HL-60 (cell line): Measurements from ENCODE around the gene LZTR1.

Experiments
- DNase-seq, 2 experiments: peaks; one replicate each; pipeline ENCODE4 v3.0.0-alpha.2; 2010 to 2020; ENCODE audit warnings: low read depth in 1 of 2, low spot score in 1 of 2
- H3K27ac ChIP-seq: fragments of 250-450 bp; sonication (Bioruptor Pico); replicated peaks from 2 replicates; pipeline ENCODE4 v1.5.1; 2020; ENCODE audit warnings: mild to moderate bottlenecking, moderate library complexity
- H3K27me3 ChIP-seq: fragments of 250-450 bp; sonication (Bioruptor Pico); 2 replicates; pipeline ENCODE4 v1.5.1; 2021; ENCODE audit warnings: mild to moderate bottlenecking, moderate library complexity; ENCODE audit not compliant: insufficient read depth, poor library complexity, severe bottlenecking
- H3K4me3 ChIP-seq: replicated peaks from 2 replicates; pipeline ENCODE4 v1.5.1; 2011; ENCODE audit warnings: mild to moderate bottlenecking, control low read depth, low read length; ENCODE audit not compliant: insufficient read depth
- GABPA ChIP-seq: IDR thresholded peaks from 2 replicates; pipeline ENCODE4 v1.6.1; 2012; ENCODE audit warnings: low read depth
- POLR2AphosphoS5 ChIP-seq: IDR thresholded peaks from 2 replicates; pipeline ENCODE4 v1.6.1; 2012; ENCODE audit warnings: low read depth
- SPI1 ChIP-seq: IDR thresholded peaks from 2 replicates; pipeline ENCODE4 v1.6.1; 2012; ENCODE audit warnings: low read depth, mild to moderate bottlenecking, borderline replicate concordance
- TF ChIP-seq, protein P1 (sequence below): IDR thresholded peaks from one replicate; pipeline ENCODE4 v1.5.1; 2011; ENCODE audit warnings: low read length, control low read depth, inconsistent platforms; ENCODE audit not compliant: insufficient read depth
- TF ChIP-seq, protein P2 (sequence below): IDR thresholded peaks from 2 replicates; pipeline ENCODE4 v1.6.1; 2012; ENCODE audit warnings: low read depth; ENCODE audit not compliant: insufficient replicate concordance

LZTR1 gene

DNA sequence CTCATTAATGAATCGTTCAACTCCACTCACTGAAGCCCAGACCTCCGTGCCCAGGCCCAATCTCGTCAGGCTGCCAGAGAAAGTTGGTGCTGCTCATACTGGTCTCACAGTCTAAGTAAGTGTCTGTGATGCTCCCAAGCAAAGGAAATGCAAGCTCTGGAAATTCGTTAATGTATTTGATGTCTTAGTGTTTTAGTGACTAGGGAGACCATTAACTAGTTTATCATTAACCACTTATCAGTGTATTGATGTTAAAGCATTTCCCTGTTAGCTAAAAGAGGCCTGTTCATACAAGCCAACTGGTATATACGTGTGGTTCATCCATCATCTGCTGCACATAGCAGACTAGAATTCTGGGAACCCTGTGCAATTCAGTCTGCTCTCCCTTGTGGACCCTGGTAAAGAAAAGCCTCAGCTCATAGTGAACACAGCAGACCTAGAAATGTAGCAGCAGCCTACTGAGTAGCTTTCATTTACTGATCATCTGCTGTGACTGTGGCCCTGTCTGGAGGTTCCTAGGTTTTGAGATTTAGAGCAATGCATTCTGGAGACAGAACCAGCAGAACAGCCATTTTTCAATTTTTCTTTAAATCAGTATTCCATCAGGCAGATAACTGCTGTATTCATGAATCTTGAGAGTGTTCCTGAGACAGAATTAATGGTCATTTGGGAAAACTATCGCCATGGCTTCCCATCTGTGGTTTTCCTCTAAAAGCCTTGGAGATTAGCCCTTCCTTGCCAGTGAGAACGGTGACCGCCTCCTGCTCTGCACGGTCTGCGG lies 30.8 kb upstream of the LZTR1 start:
- Histone ChIP-seq H3K27me3 (no peaks in the 10 kb centered on the region), H3K4me3 (no peak overlapping the region), H3K27ac (no peak overlapping the region)
- TF ChIP-seq, protein P1, sequence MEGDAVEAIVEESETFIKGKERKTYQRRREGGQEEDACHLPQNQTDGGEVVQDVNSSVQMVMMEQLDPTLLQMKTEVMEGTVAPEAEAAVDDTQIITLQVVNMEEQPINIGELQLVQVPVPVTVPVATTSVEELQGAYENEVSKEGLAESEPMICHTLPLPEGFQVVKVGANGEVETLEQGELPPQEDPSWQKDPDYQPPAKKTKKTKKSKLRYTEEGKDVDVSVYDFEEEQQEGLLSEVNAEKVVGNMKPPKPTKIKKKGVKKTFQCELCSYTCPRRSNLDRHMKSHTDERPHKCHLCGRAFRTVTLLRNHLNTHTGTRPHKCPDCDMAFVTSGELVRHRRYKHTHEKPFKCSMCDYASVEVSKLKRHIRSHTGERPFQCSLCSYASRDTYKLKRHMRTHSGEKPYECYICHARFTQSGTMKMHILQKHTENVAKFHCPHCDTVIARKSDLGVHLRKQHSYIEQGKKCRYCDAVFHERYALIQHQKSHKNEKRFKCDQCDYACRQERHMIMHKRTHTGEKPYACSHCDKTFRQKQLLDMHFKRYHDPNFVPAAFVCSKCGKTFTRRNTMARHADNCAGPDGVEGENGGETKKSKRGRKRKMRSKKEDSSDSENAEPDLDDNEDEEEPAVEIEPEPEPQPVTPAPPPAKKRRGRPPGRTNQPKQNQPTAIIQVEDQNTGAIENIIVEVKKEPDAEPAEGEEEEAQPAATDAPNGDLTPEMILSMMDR = no peak
- TF ChIP-seq POLR2AphosphoS5 (no peak), SPI1 (no peak), GABPA (no peak)
- TF ChIP-seq, protein P2, sequence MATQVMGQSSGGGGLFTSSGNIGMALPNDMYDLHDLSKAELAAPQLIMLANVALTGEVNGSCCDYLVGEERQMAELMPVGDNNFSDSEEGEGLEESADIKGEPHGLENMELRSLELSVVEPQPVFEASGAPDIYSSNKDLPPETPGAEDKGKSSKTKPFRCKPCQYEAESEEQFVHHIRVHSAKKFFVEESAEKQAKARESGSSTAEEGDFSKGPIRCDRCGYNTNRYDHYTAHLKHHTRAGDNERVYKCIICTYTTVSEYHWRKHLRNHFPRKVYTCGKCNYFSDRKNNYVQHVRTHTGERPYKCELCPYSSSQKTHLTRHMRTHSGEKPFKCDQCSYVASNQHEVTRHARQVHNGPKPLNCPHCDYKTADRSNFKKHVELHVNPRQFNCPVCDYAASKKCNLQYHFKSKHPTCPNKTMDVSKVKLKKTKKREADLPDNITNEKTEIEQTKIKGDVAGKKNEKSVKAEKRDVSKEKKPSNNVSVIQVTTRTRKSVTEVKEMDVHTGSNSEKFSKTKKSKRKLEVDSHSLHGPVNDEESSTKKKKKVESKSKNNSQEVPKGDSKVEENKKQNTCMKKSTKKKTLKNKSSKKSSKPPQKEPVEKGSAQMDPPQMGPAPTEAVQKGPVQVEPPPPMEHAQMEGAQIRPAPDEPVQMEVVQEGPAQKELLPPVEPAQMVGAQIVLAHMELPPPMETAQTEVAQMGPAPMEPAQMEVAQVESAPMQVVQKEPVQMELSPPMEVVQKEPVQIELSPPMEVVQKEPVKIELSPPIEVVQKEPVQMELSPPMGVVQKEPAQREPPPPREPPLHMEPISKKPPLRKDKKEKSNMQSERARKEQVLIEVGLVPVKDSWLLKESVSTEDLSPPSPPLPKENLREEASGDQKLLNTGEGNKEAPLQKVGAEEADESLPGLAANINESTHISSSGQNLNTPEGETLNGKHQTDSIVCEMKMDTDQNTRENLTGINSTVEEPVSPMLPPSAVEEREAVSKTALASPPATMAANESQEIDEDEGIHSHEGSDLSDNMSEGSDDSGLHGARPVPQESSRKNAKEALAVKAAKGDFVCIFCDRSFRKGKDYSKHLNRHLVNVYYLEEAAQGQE = no peak
- no peak for DNase-seq

DNA sequence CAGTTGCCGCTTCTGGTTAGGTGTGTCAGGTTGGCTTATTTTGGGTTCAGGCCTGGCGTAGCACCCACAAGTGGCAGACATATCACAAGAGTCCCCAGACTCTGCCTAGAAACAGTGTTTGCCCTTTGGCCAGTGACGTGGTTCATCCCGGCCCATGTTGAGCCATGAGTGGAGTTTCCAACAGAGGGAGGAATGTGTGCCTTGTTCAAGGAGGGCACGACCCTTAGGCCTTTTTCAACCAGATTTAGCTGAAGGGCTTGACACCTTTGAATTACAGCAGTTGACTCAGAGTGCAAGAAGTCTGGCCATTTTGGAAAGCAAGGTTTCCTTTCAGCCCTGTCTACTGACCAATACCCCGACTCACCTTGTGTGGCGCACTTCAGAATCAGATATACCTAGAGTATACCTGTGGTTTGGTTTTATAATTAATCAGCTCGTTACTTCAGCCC lies 30.1 kb upstream of the LZTR1 start:
- no peak for DNase-seq
- Histone ChIP-seq H3K4me3 (no peak overlapping the region), H3K27ac (no peak overlapping the region), H3K27me3 (no peaks in the 10 kb centered on the region)
- TF ChIP-seq, protein P1 = no peak
- TF ChIP-seq SPI1 (no peak), POLR2AphosphoS5 (no peak), GABPA (no peak)
- TF ChIP-seq, protein P2 = no peak

DNA sequence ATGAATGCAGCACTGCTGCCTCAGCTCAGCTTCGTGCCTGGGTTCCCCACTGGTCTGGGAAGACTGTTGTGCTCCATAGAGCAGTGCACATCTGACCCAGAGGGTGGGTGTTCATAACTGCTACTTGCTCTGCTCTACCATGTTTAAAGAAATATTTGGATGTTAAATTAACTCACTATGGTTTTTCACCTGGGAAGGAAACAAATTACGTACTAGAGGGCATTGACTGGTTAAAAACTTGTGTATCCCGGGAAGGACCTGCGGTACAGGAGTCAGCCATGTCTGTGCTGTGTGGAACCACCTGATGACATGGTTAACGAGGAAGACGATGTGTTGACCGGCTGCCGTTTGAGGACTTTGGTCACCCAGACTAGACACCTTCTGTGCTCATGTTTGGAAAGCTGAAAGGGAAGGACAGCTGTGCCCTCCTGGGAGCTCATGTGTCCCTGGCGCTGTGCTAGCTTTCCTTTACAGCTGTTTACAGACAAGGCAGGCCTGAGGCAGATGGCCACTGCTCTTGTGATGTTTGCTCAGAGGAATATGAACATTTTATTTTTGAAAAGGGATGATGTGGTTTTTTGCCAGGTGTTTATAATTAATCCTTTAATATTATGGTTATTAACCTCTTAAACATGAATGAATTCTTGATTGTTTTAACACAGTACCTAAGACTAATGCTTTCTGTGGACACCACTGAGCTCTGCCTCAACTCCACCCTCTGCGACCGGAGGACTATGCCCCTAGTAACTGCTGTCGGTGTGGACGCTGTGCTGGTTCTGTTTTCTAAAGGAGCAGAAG lies 29.4 kb upstream of the LZTR1 start:
- Histone ChIP-seq H3K4me3 (no peak overlapping the region), H3K27me3 (no peaks in the 10 kb centered on the region), H3K27ac (no peak overlapping the region)
- DNase-seq = no peak
- peak; percentile 9; the same call in 1 of the 2 replicates for TF ChIP-seq POLR2AphosphoS5
- no peak for TF ChIP-seq SPI1
- TF ChIP-seq, protein P2 = no peak
